Epithelial cell of esophagus (primary cell): ENCODE results near the gene OR8G5.

ENCODE experiments used
- DNase-seq: peaks from one replicate; pipeline ENCODE4 v3.0.0; 2010; ENCODE audit warnings: low read depth
- H3K4me3 ChIP-seq: 2 replicates; pipeline ENCODE4 v1.5.1; 2011; ENCODE audit warnings: mild to moderate bottlenecking, low read length, control low read depth
- CTCF ChIP-seq: IDR thresholded peaks from 2 replicates; pipeline ENCODE4 v1.5.1; 2011; ENCODE audit warnings: low read depth, mild to moderate bottlenecking, low read length, control low read depth, inconsistent platforms; ENCODE audit not compliant: insufficient read depth; ENCODE audit errors: missing control alignments

The OR8G5 gene, protein sequence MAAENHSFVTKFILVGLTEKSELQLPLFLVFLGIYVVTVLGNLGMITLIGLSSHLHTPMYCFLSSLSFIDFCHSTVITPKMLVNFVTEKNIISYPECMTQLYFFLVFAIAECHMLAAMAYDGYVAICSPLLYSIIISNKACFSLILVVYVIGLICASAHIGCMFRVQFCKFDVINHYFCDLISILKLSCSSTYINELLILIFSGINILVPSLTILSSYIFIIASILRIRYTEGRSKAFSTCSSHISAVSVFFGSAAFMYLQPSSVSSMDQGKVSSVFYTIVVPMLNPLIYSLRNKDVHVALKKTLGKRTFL

GRCh38 chr11:124256076-124256475 lies at the start of gene OR8G5:
OR8G5 (plus strand) TSS chr11:124256376; CDS start chr11:124264932, 8,556 bp downstream.
- no peak within 1 kb of the TSS for H3K4me3 ChIP-seq
- DNase-seq = no peak
- no peak for TF ChIP-seq CTCF

DNA sequence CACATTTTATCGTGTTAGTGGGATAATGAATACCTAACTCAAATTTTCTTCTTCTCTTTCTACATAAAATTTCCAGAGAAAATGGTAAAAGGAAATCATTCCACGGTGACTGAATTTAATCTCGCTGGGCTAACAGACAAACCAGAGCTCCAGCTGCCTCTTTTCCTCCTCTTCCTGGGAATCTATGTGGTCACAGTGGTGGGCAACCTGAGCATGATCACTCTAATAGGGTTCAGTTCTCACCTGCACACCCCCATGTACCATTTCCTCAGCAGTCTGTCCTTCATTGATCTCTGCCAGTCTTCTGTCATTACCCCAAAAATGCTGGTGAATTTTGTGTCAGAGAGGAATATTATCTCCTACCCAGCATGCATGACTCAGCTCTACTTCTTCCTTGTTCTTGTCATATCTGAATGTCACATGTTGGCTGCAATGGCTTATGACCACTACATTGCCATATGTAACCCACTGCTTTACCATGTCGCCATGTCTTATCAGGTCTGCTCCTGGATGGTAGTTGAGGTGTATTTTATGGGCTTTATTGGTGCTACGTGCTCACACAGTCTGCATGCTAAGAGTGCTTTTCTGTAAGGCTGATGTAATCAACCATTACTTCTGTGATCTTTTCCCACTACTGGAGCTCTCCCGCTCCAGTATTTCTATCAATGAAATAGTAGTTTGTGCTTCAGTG lies 48.9 kb upstream of the OR8G5 start:
- DNase-seq = peak; percentile 9
- H3K4me3 ChIP-seq = no peak overlapping the region
- no peak for TF ChIP-seq CTCF

DNA sequence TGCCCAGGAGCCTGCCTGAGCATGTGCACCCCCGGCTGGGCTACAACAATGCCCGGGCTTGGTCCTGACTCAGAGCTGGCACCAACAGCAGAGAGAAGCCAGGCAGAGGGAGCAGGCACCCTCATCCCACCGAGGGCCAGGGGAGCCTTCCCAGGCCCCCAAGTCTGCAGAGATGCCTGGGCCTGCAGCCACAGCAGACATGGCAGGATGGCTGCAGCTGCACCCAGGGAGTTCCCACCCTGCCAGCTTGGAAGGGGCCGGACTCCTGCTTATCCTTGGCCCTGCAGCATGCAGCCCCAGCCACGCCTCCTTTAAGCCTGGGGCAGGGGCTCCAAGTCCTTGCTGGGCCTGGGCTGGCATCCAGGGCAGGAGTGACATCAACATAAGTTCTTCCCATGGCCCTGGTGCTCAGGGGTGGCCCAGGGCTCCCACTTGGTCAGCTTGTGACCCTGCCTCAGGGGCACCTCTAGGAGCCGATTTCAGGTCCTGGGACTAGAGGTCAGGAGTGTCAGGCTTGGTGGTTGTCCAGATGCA lies 46.3 kb upstream of the OR8G5 start:
- no peak for TF ChIP-seq CTCF
- DNase-seq = no peak
- H3K4me3 ChIP-seq = no peak overlapping the region

- DNase-seq = no peak
- no peak for TF ChIP-seq CTCF
- H3K4me3 ChIP-seq = no peak overlapping the region
Observed at GRCh38 chr11:124210421-124210820, 45.8 kb upstream of the OR8G5 start.

DNA sequence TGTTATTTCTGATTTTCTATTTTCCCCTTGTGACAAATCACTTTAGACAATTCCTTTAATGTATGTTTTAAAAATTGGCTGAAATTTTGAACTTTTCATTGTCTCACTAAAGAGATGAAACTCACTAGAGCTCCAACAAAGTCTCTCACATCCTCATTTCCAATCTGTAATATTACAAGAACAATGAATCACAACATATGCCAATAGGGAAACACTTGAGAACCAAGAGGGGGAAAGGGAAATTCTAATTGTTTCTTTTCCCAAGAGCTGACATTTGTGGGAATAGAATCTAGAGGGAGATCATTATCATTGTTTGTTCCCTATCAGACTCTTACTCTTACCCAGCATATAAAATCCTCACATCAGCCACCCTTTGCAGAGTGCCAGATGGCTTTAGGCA lies 44.9 kb upstream of the OR8G5 start:
- no peak for TF ChIP-seq CTCF
- no peak overlapping the region for H3K4me3 ChIP-seq
- no peak for DNase-seq

DNA sequence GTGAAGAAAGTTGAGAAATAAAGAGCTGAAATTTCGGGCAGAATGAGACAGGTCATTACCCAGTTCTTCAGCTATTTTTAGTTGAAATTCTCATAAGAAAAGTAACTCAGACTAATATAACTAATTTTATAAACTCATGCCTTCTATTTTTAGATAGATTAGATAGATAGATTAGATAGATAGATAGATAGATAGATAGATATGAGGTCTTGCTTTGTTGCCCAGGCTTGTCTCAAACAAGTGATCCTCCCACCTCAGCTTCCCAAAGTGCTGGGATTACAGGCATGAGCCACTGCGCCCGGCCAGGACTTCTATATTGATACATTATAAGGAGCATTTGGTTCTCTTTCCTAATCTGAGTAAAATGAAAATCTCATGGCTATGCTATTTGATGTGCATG lies 42.1 kb upstream of the OR8G5 start:
- H3K4me3 ChIP-seq = no peak overlapping the region
- TF ChIP-seq CTCF = no peak

More for the DNA sequence above, 42.1 kb upstream of the OR8G5 start:
- DNase-seq = no peak
